Urinary bladder (tissue), 4 donors: Measurements from ENCODE around the gene LBX2. TPM values are rescaled to one million over a fixed set of nuclear protein-coding genes. Genes with fewer than 3 reads are reported as not detected.
A peak's percentile ranks its signal among the peaks of the same experiment; 100 is the strongest.

Experiments used
- DNase-seq: peaks from one replicate; pipeline ENCODE4 v3.0.0-alpha.2; 2015; ENCODE audit errors: extremely low spot score
- H3K27ac ChIP-seq: one replicate; pipeline ENCODE4 v1.5.1; 2013; ENCODE audit warnings: low read depth, mild to moderate bottlenecking, moderate library complexity
- H3K36me3 ChIP-seq: one replicate; pipeline ENCODE4 v1.6.1; 2013; ENCODE audit warnings: mild to moderate bottlenecking, moderate library complexity; ENCODE audit not compliant: insufficient read depth
- H3K4me1 ChIP-seq: one replicate; pipeline ENCODE4 v1.6.1; 2013; ENCODE audit warnings: mild to moderate bottlenecking, moderate library complexity; ENCODE audit not compliant: insufficient read depth
- H3K4me3 ChIP-seq: one replicate; pipeline ENCODE4 v1.5.1; 2013; ENCODE audit warnings: low read depth, low read length
- WGBS: extraction: QIAGEN DNeasy Blood & Tissue Kit; methylation state at CpG from one replicate; pipeline ENCODE4 v1.1.7; 2013; 5-methylcytosine and 5-hydroxymethylcytosine counted together
- polyA plus RNA-seq: library from polyadenylated mRNA; stranded (reverse); fragments of 200-250 nt; gene quantifications from one replicate; pipeline ENCODE4 v1.2.3, GENCODE V29; 2013
- total RNA-seq: library from RNA; depleted of rRNA; stranded (reverse); fragments of >200 nt; gene quantifications from one replicate; pipeline ENCODE4 v1.2.3, GENCODE V29; 2014
- donor health status: healthy with polysubstance abuse.
- donor health status: healthy.

Gene LBX2
- total RNA-seq (0.95 TPM), polyA plus RNA-seq (0.95 TPM)

DNA sequence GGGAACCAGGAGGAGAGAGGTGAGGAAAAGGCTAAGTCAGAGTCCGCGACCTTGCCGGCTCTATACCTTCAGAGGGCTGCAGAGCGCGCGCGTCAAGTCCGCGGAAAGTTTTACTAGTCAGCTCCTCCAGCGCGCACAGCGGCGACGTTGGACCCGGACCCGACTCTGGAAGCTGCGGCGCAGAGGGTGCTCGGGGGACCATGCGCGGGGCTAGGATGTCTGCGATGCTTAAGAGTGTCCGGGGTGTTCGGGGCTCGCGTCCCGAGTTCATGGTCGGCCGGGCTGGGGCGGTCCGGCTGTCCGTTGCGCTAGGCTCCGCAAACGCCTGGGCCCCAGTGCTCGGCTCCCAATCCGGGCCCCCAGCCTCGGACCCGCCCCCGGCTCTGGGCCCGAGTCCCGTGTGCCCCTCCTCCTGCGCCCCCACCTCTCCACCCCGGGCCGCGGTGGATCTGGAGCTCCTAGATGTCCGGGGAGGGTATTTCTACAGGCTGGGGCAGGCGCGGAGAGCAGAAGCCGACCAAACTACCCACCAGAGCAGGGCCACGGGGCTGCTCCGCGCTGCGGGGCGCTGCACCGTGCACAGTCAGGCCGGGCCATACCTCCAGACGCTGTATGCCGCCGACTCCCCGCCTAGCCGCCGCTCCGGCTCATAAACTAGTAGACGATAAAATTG is at the start of gene LBX2:
Gene LBX2 (minus strand): TSS at position 337 of the 673 bp plus-strand sequence. CDS start 66 bp downstream, at position 271.
- WGBS: 2% methylated on average over 65 of the region's 65 CpGs
- DNase-seq: no peak
- Histone ChIP-seq H3K4me3 (no peak within 1 kb of the TSS), H3K36me3 (no peaks in the 10 kb centered on the region), H3K4me1 (no peaks in the 10 kb centered on the region), H3K27ac (no peak within 1 kb of the TSS)

GRCh38 chr2:74548285-74548899 is 49.0 kb upstream of the LBX2 start:
- DNase-seq: no peak
- H3K4me1 ChIP-seq: no peaks in the 10 kb centered on the region
- 10% methylated on average over 26 of the region's 26 CpGs for WGBS
- H3K4me3 ChIP-seq: peak overlapping the region; percentile 41
- no peaks in the 10 kb centered on the region for H3K36me3 ChIP-seq
- H3K27ac ChIP-seq: no peak overlapping the region

GRCh38 chr2:74546004-74546403 is 46.6 kb upstream of the LBX2 start:
- Histone ChIP-seq H3K27ac (no peak overlapping the region), H3K4me1 (no peaks in the 10 kb centered on the region), H3K4me3 (no peak overlapping the region), H3K36me3 (no peaks in the 10 kb centered on the region)
- WGBS: 86% methylated on average over 3 of the region's 3 CpGs
- DNase-seq: no peak

GRCh38 chr2:74544634-74545033 is 45.2 kb upstream of the LBX2 start:
- H3K27ac ChIP-seq: no peak overlapping the region
- 91% methylated on average over 3 of the region's 3 CpGs for WGBS
- H3K36me3 ChIP-seq: no peaks in the 10 kb centered on the region
- no peak for DNase-seq
- H3K4me3 ChIP-seq: no peak overlapping the region
- no peaks in the 10 kb centered on the region for H3K4me1 ChIP-seq

GRCh38 chr2:74542978-74543377 is 43.6 kb upstream of the LBX2 start:
- Histone ChIP-seq H3K36me3 (no peaks in the 10 kb centered on the region), H3K27ac (no peak overlapping the region), H3K4me1 (no peaks in the 10 kb centered on the region), H3K4me3 (no peak overlapping the region)
- WGBS: 76% methylated on average over 1 of the region's 1 CpG
- no peak for DNase-seq

GRCh38 chr2:74540291-74540690 is 40.9 kb upstream of the LBX2 start:
- no peak for DNase-seq
- H3K27ac ChIP-seq: no peak overlapping the region
- 60% methylated on average over 5 of the region's 5 CpGs for WGBS

GRCh38 chr2:74538881-74539339 is 39.5 kb upstream of the LBX2 start:
- Histone ChIP-seq H3K4me1 (no peaks in the 10 kb centered on the region), H3K4me3 (no peak overlapping the region), H3K36me3 (no peaks in the 10 kb centered on the region), H3K27ac (no peak overlapping the region)
- DNase-seq: no peak
- WGBS: 77% methylated on average over 7 of the region's 7 CpGs

More at GRCh38 chr2:74540291-74540690, 40.9 kb upstream of the LBX2 start:
- Histone ChIP-seq H3K4me1 (no peaks in the 10 kb centered on the region), H3K4me3 (no peak overlapping the region), H3K36me3 (no peaks in the 10 kb centered on the region)

- Histone ChIP-seq H3K36me3 (no peaks in the 10 kb centered on the region), H3K4me3 (no peak overlapping the region), H3K27ac (no peak overlapping the region), H3K4me1 (no peaks in the 10 kb centered on the region)
- DNase-seq: no peak
- 62% methylated on average over 4 of the region's 4 CpGs for WGBS
Observed at GRCh38 chr2:74537140-74537539, 37.7 kb upstream of the LBX2 start.

DNA sequence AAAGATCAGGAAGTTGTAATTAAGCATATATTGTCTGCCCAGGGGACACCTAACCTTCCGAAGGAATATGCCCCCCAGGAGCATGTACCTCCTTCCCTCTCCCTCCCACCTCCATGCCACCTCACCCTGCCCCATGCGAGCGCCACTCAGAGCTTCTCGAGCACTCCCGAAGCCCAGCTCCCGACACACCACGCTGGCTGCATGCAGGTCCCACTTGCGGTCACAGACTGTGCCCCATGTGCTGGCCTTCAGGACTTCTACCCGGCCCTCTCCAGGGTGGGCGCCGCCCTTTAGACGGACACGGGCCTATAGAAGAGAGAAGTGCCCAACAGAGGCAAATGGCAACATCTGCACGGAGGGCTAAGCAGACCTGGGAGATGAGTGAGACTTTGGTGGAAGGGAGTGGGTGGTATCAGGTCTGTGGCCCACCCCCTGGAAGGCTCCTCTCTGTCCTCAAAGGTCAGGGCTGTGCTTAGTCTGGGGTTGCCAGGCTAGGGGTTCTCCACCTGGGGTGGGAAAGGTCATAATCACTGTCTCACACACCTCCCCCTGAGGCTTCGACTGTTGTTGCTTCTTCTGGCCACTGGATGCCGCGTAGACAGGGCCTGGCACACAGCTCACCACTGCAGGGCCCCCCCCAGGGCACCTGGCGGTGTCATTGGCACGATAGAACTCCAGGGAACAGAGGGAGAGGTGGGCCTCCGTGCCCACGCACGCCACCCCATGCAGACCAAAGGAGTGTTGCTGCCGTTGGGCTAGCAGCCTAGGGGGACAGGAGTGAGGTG is 37.0 kb upstream of the LBX2 start:
- Histone ChIP-seq H3K4me3 (no peak overlapping the region), H3K4me1 (no peaks in the 10 kb centered on the region), H3K27ac (no peak overlapping the region), H3K36me3 (no peaks in the 10 kb centered on the region)
- DNase-seq: no peak
- WGBS: 88% methylated on average over 23 of the region's 23 CpGs

GRCh38 chr2:74535440-74535965 is 36.1 kb upstream of the LBX2 start:
- no peak overlapping the region for H3K27ac ChIP-seq
- H3K36me3 ChIP-seq: no peaks in the 10 kb centered on the region
- no peak for DNase-seq
- WGBS: 91% methylated on average over 10 of the region's 10 CpGs
- H3K4me3 ChIP-seq: no peak overlapping the region
- no peaks in the 10 kb centered on the region for H3K4me1 ChIP-seq

GRCh38 chr2:74534411-74534810 is 35.0 kb upstream of the LBX2 start:
- Histone ChIP-seq H3K4me3 (no peak overlapping the region), H3K4me1 (no peaks in the 10 kb centered on the region), H3K36me3 (no peaks in the 10 kb centered on the region), H3K27ac (no peak overlapping the region)
- DNase-seq: no peak
- 77% methylated on average over 12 of the region's 12 CpGs for WGBS

DNA sequence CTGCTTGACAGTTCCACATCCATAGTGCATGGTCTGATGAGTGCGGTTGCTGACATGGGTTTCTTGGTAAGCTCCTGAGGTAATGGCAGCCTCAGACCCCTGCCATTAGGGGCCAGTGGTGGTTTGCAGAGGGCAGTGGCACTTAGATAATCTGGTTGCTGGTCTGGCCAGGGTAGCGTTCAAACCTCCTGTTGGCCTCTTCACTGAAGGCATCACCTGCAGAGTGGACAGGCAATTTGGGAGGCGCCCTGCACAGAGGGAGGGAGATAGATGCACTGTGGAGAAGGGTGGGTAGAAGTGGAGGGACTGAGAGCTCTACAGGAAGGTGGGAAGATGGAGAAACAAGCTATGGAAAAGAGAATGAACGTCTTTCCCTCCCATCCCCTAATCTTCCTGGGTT is 34.1 kb upstream of the LBX2 start:
- Histone ChIP-seq H3K4me3 (no peak overlapping the region), H3K4me1 (no peaks in the 10 kb centered on the region), H3K36me3 (no peaks in the 10 kb centered on the region), H3K27ac (no peak overlapping the region)
- WGBS: 77% methylated on average over 4 of the region's 4 CpGs
- no peak for DNase-seq

- no peak for DNase-seq
- H3K4me3 ChIP-seq: no peak overlapping the region
- H3K27ac ChIP-seq: no peak overlapping the region
- no peaks in the 10 kb centered on the region for H3K36me3 ChIP-seq
- no peaks in the 10 kb centered on the region for H3K4me1 ChIP-seq
Observed at GRCh38 chr2:74532222-74532621, 32.8 kb upstream of the LBX2 start.

GRCh38 chr2:74531666-74532065 is 32.3 kb upstream of the LBX2 start:
- DNase-seq: no peak
- Histone ChIP-seq H3K27ac (no peak overlapping the region), H3K4me3 (no peak overlapping the region), H3K4me1 (no peaks in the 10 kb centered on the region), H3K36me3 (no peaks in the 10 kb centered on the region)
- 82% methylated on average over 7 of the region's 7 CpGs for WGBS
